GM12864 (cell line): Measurements from ENCODE around the gene STRN4.
"Not testable (repeated sequence)": the region's sequence is repeated elsewhere in the genome, so short reads cannot be mapped to it uniquely, and the experiment has no call there.

ENCODE experiments used
- DNase-seq: peaks from one replicate; pipeline ENCODE4 v3.0.0-alpha.2; 2011; ENCODE audit warnings: low read depth
- H3K4me3 ChIP-seq: 2 replicates; pipeline ENCODE4 v1.5.1; 2011; ENCODE audit warnings: mild to moderate bottlenecking, low read depth, low read length, control low read depth
- TF ChIP-seq, protein P1 (sequence below): IDR thresholded peaks from 2 replicates; pipeline ENCODE4 v1.5.1; 2011; ENCODE audit warnings: low read depth, mild to moderate bottlenecking, moderate library complexity, low read length, control low read depth, inconsistent platforms; ENCODE audit errors: missing control alignments

STRN4 gene

GRCh38 chr19:46715975-46716671 lies 30.1 kb downstream of the STRN4 start:
- DNase-seq, result no peak

DNA sequence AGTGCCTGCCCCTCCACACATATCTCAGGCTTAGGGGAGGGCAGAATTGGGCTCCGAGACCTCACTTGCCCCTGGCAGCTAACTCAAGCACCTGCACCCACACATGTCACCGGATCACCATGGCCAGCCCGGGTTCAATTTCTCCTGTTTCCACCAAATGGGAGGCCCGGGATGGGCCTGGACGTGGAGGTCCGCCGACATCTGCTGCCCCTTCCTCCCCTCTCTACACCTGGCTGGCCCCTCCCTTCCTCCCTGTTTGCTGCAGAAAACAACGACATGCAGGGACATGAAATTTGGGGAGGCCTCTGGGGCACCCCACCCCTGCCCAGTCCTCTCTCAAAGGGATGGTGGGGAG lies 30.7 kb downstream of the STRN4 start:
- TF ChIP-seq, protein P1, sequence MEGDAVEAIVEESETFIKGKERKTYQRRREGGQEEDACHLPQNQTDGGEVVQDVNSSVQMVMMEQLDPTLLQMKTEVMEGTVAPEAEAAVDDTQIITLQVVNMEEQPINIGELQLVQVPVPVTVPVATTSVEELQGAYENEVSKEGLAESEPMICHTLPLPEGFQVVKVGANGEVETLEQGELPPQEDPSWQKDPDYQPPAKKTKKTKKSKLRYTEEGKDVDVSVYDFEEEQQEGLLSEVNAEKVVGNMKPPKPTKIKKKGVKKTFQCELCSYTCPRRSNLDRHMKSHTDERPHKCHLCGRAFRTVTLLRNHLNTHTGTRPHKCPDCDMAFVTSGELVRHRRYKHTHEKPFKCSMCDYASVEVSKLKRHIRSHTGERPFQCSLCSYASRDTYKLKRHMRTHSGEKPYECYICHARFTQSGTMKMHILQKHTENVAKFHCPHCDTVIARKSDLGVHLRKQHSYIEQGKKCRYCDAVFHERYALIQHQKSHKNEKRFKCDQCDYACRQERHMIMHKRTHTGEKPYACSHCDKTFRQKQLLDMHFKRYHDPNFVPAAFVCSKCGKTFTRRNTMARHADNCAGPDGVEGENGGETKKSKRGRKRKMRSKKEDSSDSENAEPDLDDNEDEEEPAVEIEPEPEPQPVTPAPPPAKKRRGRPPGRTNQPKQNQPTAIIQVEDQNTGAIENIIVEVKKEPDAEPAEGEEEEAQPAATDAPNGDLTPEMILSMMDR, result no peak
- DNase-seq, result no peak
- H3K4me3 ChIP-seq, result peak overlapping the region; percentile 72

More at GRCh38 chr19:46715975-46716671, 30.1 kb downstream of the STRN4 start:
- TF ChIP-seq, protein P1, result peak; percentile 2
- H3K4me3 ChIP-seq, result peak overlapping the region; percentile 72

GRCh38 chr19:46714444-46715106 lies 31.7 kb downstream of the STRN4 start:
- TF ChIP-seq, protein P1, result no peak
- peak overlapping the region; percentile 72 for H3K4me3 ChIP-seq
- DNase-seq, result peak; percentile 61

DNA sequence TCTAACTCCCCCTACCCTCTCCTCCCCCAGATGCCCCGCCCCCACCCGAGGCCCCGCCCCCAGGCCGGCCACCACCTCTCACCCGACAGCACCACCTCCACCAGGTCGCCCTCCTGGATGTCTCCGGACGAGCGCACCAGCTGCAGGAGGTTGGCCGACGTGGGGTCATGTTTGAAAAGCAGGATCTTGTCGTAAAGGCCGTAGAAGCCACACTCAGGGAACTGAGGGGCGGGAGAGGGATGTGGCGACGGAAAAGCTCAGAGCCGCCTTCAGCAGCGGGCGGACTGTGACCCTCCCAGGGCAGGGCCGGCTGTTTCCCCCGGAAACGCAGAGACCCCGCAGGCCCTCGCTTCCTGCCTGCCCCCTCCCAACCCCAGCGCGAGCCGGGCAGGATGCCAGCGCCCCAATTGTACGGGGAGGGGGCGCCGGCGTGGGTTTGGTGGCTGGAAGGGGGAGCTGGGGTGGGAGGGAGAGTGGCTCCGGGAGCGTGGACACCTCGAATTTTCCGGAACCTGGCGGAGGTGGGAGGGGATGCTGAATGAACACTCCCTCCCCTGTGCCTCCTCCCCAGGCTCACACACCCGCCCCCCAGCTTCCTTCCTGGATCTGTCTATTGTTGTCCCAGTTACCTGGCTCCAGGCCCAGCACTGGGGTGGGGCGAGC lies 32.3 kb downstream of the STRN4 start:
- peak overlapping the region; percentile 72 for H3K4me3 ChIP-seq
- no peak for DNase-seq
- TF ChIP-seq, protein P1, result no peak

DNA sequence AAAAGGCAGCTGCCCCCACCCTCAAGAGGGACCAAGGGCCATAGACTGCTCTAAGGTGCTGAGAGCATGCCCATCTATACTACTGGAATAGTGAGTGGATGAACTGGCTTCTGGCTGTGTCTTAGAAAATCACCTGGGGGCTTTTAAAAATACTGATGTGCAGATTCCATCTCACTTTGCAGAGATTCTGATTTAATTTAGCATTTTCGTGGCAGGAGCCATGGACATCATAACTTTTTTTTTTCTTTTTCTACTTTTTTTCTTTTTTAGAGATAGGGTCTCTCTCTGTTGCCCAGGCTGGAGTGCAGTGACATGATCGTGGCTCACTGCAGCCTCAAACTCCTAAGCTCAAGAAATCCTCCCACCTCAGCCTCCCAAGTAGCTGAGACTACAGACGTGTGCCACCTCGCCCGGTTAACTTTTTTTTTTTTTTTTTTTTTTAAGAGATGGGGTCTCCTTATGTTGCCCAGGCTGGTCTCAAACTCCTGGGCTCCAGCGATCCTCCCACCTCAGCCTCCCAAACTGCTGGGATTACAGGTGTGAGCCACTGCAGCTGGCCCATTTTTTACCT lies 33.4 kb downstream of the STRN4 start:
- not testable (repeated sequence) for DNase-seq, H3K4me3 ChIP-seq

DNA sequence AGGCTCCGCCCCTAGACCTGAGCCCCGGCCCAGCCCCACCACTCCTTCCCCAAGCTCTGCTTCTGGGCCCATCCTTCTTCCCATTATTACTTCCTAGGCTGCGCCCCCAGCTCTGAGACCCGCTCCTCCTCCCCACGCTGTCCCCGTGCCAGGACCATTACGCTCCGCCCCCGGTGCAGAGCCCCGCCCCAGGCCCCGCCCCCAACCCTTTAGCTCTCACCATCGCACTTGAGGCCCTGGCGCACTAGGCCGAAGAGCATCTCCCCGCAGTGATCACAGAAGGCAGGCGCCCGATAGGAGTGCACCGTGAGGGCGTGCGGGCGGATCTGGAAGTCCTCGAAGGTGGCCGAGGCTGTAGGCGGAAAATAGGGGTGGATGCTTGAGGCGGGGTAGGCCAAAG lies 35.6 kb downstream of the STRN4 start:
- H3K4me3 ChIP-seq, result no peak overlapping the region
- TF ChIP-seq, protein P1, result no peak
- no peak for DNase-seq

GRCh38 chr19:46704379-46705076 lies 41.7 kb downstream of the STRN4 start:
- TF ChIP-seq, protein P1, result peak; percentile 99
- H3K4me3 ChIP-seq, result no peak overlapping the region
- no peak for DNase-seq
